ENCODE results near the gene YPEL1.
"Not testable (repeated sequence)": the region's sequence is repeated elsewhere in the genome, so short reads cannot be mapped to it uniquely, and the experiment has no call there.

Gene YPEL1

DNA sequence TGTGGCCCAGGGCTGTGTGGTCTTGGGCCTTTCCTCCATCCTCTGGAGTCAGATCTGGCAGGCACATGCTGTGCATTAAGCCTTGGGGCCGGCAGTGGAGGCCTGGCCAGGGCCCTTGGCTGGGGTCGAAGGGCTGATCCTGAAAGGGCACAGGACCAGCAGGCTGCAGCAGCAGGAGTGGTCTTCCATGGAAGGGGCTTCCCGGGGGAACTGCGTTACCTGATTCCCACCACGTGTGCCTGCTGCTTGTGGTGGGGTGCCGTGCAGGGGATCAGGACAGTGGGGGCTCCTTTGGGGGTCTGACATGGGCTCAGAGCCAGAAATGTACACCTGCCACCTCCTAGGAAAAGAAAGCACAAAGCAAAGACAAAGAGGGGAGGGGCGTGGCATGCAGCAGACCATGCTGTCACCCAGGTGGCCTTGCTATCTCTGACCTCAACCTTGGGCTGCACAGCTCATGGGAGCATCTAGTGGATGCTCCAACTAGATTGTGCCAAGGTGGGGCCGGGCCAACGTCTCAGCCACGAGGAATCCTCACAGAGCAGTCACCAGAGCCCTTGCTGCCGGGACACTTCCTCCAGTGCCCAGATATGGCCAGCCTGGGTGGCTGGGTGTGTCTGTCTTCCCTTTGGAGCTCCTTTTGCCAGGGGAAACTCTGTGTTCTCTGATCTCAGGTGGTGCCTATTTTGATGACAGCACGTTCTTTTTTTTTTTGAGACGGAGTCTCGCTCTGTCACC is 17.9 kb upstream of the YPEL1 start:
- DNase-seq (ENCODE audit: low read depth in 3 of 3) = no peak

DNA sequence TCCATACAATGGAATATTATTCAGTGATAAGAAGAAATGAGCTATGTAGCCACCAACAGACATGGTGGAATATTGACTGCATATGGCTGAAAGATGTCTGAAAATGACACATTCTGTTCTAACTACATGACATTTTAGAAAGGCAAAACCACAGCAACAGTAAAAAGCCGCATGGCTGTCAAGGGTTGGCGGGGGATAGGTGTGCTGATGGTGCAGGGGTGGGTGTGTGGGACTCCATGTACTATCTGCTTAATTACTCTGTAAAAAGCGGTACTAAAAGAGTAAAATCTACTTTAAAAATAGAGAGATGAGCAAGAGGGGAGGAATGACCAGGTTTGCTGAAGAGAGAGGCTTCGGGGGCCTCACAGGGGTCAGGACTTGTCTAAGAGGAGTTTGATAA is 16.7 kb upstream of the YPEL1 start:
- DNase-seq (ENCODE audit: low read depth in 3 of 3) = no peak

DNA sequence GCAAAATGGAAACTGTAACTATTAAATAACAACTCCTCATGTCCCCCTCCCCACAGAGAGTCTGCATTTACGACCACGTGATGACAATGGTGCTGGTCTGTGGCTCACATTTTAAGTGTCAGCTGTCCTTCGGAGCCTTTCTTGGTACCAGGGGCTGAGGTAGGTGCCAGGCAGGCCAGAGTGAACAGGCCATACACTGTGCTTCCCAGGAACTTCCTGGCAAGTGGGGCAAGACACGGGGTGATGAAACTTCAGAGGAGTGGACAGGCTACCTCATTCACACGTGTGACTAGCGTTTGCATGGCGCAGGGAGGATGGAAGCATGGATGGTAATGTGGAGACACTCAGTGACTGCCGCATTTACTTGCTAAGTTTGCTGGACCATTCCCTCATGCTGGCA is 10.4 kb upstream of the YPEL1 start:
- DNase-seq (ENCODE audit: low read depth in 3 of 3) = no peak

DNA sequence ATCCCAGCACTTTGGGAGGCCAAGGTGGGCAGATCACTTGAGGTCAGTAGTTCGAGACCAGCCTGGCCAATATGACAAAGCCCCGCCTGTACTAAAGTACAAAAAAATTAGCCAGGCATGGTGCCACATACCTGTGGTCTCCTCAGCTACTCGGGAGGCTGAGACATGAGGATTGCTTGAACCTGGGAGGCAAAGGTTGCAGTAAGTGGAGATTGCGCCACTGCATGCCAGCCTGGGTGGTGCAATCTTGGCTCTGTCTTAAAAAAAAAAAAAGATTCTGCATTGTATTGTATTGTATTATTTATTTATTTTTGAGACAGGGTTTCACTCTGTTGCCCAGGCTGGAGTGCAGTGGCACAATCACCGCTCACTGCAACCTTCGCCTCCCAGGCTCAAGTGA is 9.3 kb upstream of the YPEL1 start:
- not testable (repeated sequence) for DNase-seq (ENCODE audit: low read depth in 3 of 3)

DNA sequence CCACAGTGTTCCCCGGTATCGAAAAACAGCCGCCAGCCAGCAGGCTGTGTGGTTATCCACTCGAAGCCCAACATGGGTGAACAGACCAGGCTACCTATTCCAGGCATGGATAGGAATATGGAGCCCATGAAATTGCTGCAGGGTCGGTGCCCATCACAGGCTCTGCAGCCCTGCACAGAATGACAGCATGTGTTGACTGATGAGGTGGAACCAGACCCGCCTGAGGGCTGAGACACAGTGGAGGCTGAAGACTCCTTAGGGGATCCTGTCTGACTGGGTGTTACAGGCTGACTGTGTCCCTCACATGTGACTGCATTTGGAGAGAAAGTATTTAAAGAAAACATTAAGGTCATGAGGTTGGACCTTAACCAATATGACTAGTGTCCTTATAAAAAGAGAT is 6.2 kb upstream of the YPEL1 start:
- no peak for DNase-seq (ENCODE audit: low read depth in 3 of 3)

DNA sequence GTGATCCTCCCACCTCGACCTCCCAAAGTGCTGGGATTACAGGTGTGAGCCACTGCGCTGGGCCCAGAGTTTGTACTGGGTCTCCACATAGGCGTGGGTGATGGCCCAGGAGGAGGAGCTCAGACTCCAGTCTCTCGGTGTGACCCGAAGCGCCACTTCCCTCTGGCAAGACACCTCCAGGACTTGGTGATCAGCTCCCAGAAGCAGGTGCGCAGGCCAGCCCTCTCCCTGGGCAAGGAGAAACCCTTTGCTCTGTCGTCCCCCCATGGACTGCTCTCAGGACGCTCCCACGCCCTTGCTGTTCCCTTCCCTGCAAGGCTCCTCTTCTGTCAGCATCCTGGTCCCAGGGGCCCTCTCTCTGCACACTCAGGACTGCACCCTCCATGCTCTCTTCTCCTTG is 5.5 kb upstream of the YPEL1 start:
- no peak for DNase-seq (ENCODE audit: low read depth in 3 of 3)

DNA sequence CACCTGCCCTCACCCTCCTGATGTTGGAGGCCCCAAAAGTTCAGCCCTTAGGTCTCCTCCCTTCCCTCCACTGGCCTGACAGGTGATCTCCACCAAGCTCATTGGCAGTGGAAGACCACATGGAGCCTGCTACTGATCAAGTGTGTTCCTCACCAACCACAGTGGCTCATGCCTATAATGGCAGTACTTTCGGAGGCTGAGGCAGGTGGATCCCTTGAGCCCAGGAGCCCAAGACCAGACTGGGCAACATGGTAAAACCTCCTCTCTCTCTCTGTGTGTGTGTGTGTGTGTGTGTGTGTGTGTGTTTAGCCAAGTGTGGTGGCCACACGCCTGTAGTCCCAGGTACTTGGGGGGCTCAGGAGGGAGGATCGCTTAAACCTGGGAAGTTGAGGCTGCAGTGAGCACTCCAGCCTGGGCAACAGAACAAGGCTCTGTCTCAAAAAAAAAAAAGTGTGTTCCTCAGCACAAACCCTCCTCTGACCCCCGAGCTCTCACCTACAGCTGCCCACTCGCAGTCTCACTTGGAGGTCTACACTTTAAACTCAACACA is 4.3 kb upstream of the YPEL1 start:
- no peak for DNase-seq (ENCODE audit: low read depth in 3 of 3)

DNA sequence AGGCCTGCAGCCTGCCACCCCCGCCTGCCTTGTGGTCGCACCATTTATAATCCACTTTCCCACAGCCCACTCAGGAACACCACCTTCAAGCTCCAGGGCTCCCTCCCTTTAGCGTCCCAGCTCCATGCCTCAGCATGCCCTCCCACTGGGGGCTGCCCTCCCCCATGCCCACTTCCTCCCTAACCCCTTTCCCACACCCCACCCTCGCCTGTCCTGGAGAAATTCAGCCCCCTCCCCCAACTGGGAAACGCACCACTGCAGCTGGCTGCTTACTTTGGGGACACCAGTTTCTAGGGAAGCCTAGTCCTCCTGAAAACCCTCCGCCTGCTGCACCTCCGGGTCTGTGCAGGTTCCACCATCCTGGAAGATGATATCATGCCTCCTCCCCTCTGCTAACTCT is 3.4 kb upstream of the YPEL1 start:
- no peak for DNase-seq (ENCODE audit: low read depth in 3 of 3)

DNA sequence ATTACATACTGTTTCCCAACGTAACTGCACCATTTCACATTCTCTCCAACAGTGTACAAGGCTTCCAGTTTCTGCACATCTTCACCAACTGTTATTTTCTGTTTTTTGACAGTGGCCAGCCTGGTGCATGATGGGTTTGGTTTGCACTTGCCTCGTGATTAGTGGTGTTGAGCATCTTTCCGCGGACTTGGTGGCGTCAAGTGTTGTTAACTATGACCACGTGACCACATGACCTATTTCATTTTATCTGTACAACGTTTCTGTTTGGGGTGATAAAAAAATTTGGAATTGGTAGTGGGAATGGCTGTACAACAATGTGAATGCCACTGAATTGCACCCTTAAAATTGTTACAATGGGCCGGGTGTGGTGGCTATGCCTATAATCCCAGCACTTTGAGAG is 2.5 kb upstream of the YPEL1 start:
- DNase-seq (ENCODE audit: low read depth in 3 of 3) = no peak

DNA sequence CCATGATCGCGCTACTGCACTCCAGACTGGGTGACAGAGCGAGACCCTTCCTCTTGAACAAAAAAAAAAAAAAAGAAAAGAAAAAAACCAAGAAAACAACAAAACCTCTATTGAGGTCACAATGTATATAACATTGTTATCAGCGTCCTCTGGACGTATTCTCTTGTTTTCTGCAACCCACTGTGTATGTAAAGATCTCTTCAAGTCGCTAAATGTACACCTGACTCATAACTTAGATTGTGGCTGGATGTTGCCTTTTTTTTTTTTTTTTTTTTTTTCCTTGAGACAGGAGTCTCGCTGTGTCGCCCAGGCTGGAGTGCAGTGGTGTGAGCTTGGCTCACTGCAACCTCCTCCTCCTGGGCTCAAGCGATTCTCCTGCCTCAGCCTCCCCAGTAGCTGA is 1.4 kb upstream of the YPEL1 start:
- no peak for DNase-seq (ENCODE audit: low read depth in 3 of 3)

DNA sequence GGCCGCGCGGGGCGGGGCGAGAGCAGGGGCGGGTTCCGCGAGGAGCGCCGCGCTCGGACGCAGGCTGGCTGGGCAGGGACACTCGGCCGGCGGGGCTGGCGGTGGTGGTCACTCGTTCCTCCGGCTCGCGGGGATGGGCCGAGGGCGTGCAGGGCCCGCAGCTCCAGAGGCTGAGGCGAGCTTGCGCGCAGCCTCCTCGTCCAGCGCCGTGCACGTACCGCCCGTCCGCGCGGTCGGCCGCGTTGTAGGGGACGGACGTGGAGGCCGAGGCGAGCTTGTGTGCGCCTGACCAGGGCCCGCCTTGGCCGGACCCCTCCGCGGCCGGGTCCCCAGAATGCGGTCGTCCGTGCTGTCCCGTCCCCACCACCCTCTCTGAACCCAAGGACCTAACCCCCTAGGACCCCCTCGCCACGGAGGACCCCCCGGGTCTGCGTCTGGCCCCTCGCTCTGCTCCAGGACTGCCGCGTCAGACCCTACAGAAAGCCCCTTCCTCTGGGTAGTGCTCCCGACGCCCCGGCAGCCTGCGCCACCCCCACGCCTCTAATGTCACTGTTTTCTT is 569 bp upstream of the YPEL1 start:
- no peak for DNase-seq (ENCODE audit: low read depth in 3 of 3)

DNA sequence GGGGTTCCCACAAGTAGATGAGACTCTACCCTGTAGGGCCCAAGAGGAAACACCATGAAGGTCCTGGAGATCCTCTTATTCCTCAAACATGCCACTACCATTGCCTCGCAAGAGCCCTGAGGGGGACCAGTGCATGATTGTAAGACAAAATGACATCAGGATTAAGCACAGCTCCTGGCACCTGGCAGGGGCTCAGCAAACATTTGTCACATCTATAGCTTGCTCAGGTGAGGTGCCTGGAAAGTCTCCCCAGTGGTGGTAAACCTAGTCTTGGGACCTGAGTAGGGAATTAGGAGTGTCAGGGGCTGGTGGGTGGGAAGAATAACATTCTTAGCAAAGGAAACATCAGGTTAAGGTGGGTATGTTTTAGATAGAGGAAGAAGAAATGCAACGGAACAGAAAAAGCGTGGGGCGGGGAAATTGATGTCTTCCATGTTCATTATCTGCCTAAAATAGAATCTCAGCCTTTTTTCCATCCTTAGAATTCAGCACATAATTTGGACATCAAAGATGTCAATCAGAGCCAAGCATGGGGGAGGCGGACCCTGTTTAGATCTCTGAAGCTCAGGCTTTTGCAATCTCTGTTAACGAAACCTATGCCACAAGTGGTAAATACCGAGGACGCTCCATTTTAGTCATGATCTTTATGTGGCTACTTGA is 924 bp downstream of the YPEL1 start:
- DNase-seq (ENCODE audit: low read depth in 3 of 3) = no peak

DNA sequence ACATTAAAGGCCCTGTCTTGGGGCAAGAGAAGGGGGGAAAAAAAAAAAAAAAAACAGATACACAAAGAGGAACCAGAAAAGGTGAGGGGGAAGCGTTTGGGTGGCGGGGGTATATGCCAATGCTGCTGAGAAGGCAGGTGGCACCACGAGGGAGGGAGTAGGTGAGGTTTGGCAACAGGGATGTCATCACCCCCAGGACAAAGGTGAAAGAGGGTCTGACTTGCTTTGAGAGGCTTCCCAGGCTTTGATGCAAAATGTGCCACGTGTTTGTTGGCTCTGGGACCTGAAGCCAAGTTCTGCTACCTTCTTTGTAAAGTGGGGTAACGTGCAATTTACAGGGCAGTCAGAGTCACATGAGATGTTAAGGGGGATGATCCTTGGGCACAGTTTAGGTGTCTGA is 4.1 kb downstream of the YPEL1 start:
- DNase-seq (ENCODE audit: low read depth in 3 of 3) = no peak

DNA sequence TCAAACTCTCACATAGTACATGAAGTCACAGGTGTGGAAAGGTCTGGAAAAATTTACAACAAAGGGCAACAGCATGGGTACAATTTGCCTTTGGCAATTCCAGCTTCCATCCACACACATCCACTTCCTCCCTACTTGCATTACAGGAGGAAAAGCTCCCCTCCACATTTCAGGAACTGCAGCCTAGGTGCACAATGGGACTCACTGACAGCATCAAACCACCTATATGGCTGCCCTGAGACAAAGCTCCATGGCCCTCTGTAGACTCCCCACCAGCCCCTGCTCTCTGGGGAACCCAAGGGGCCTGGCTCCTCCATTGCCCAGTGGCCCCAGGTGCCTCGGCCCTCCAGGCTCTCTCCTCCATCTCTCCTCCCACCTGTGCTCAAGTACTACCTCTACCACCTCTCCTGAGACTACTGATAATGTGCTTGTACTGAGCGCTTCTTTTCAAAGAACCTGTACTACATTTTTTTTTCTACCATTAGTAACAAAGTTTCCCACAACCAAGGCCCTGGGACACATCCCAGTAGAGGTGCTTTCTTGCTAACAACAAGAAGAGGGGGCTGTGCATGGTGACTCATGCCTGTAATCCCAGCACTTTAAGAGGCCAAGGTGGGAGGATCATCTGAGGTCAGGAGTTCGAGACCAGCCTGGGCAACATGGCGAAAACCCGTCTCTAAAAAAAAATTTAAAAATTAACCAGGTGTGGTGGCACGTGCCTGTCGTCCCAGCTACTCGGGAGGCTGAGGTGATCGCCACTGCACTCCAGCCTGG is 4.9 kb downstream of the YPEL1 start:
- DNase-seq (ENCODE audit: low read depth in 3 of 3) = no peak

DNA sequence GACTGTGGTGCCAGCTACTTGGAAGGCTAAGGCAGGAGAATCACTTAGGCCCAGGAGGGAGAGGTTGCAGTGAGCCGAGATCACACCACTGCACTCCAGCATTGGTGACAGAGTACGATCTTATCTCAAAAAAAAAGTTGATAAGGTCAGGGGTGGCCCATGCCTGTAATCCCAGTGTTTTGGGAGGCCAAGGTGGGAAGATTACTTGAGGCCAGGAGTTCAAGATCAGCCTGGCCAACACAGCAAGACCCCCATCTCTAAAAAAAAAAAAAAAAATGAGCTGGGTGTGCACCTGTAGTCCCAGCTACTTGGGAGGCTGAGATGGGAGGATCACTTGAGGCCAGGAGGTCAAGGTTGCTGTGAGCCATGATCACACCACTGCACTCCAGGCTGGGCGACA is 6.4 kb downstream of the YPEL1 start:
- not testable (repeated sequence) for DNase-seq (ENCODE audit: low read depth in 3 of 3)

DNA sequence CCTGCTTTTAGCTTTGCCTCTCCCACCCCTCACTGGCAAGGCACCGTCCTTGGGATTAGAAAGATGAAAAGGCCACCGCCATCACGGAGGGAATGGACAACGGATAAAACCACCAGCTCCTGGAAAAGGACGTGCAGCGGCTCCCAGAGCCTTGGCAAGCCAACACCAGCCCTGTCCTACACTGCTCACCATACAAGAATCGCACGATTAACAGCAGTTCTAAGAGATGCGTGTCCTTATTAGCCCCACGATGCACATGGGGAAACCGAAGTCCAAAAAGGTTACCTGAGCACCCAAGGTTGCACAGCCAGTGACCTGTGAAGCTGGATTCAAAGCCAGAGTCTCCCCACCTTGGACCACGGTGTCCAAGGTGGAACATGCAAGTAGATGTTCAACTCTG is 7.3 kb downstream of the YPEL1 start:
- no peak for DNase-seq (ENCODE audit: low read depth in 3 of 3)

DNA sequence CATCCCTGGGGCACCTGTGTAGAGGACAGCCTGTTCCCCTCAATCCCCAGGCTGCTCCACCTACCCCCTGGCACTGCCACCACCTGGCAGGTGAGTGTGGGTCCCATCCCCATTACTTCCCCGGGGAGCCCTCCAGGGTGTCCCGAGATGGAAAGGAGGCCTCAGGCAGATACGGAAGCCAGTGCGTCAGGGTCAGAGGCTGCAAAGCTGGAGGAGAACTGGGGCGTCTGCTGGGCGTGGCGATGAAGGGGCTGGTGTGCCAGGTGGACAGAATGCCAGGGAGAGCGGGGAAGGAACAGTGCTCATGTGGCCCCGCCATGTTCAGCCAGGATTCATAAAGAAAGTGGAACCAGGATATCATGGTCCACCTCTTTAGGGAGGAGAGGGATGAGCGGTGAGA is 7.8 kb downstream of the YPEL1 start:
- DNase-seq (ENCODE audit: low read depth in 3 of 3) = no peak

DNA sequence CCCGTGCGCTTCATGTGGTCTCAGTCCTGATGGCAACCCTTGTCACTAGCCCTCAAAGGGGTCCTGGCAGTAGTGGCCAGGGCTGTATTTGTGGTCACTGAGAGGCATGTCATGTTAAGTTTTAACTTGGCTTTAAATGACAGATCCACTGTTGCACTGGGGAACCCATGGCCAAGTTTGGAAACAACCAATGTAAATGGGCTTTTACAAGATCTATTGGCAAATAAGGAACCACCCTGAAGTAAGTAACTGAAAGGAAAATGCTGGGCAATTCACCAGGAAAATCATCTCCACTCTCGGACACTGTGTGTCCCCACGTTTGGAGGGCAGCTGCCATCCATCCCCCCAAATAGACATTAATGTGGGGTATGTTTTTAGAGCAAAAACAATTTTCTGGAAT is 8.4 kb downstream of the YPEL1 start:
- DNase-seq (ENCODE audit: low read depth in 3 of 3) = no peak

DNA sequence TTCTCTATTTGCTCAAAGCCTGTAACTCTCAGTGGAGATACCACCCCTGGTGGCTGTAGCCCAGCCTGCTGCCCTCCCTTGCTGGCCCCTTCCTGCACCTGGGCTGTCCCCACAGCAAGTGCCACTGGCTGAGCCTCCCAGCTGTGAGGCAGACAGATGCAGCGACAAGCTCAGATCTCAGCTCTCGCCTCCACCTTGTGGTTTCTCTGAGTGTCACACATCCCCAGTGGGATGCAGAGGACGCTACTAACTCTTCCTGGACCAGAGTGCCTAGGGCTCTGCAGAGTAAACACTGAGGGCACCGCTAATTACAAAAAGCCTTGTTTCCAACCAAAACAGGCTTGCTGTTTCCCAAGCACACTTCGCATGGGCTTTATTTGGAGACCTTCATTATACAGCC is 8.9 kb downstream of the YPEL1 start:
- no peak for DNase-seq (ENCODE audit: low read depth in 3 of 3)

DNA sequence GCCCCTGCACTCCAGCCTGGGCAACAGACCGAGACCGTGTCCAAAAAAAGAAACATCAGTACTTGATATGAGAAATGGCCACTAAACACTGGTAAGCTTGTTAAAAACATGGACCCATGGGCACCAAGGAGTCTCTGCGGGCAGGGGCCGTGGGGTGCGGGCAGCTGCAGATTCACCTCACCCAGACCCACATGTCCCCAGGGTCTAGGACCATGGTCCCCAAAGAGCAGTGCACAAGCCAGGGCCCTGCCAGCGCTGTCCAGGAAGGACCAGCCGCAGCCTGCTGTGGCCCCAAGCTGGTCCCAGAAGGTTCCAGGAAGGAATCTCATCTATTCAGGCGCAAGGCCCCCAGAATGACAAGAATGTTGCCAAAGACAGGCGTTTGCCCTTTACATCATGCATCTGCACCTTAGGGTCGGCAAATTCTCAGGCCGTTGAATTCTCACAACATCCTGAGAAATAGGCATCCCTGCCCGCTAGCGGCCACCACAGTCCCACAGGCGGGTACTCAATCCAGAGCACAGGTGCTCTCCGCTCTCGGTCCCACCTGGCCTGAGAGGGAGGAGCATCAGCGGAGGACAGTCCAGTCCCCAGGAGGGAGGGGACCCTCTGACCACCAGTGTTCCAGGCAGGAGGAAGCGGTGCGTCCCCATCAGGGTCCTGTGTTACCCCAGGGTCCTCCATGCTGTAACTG is 9.5 kb downstream of the YPEL1 start:
- DNase-seq (ENCODE audit: low read depth in 3 of 3) = no peak

DNA sequence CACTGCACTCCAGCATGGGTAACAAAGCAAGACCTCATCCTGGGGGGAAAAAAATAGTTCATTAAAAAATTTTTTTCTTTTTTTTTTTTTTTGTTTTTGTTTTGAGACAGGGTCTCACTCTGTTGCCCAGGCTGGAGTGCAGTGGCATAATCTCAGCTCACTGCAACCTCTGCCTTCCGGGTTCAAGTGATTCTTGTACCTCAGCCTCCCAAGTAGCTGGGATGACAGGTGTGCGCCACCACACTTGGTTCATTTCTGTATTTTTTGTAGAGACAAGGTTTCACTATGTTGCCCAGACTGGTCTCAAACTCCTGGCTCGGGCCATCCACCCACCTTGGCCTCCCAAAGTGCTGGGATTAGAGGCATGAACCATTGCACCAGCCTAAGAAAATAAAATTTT is 11.1 kb downstream of the YPEL1 start:
- DNase-seq (ENCODE audit: low read depth in 3 of 3) = not testable (repeated sequence)

Measured in stimulated activated CD4-positive, alpha-beta T cell treated with anti-CD3 and anti-CD28 coated beads, TNF-alpha, amount 100 ng/mL, for 48 hours (primary cell).